Body of pancreas (tissue), 4 donors: ENCODE data around the gene MAD1L1. TPM values are rescaled to one million over a fixed set of nuclear protein-coding genes. Genes with fewer than 3 reads are reported as not detected.

Experiments
- ATAC-seq: fragments of 150-250 bp; one replicate; pipeline ENCODE4 v1.9.1; 2016
- DNase-seq, 4 donors: peaks; one replicate each; pipeline ENCODE4 v3.0.0-alpha.2; 2019
- H3K27ac ChIP-seq, 4 donors: fragments of 200-600 bp; sonication (generic); 1 replicate in 3 of 4; 2 replicates in 1 of 4; pipeline versions ENCODE4 v1.5.1 to v1.6.1; 2016 to 2019; ENCODE audit warnings: mild to moderate bottlenecking in 1 of 4, mixed read lengths in 1 of 4, moderate library complexity in 1 of 4
- H3K27me3 ChIP-seq, 2 donors: fragments of 200-600 bp; sonication (generic); one replicate each; pipeline ENCODE4 v1.6.0; 2016; ENCODE audit warnings: mild to moderate bottlenecking in 1 of 2
- H3K36me3 ChIP-seq, 2 donors: fragments of 200-600 bp; sonication (generic); replicated peaks in 1 of 2; 2 replicates each; pipeline ENCODE4 v1.5.1; 2016; ENCODE audit warnings: low read depth in 2 of 2; ENCODE audit not compliant: insufficient read depth in 1 of 2
- H3K4me1 ChIP-seq: fragments of 200-600 bp; sonication (generic); one replicate; pipeline ENCODE4 v1.6.0; 2016
- H3K4me3 ChIP-seq, 2 donors: fragments of 200-600 bp; sonication (generic); 1 replicate in 1 of 2; 2 replicates in 1 of 2; pipeline ENCODE4 v1.5.1; 2016 to 2019
- H3K9me3 ChIP-seq, 3 donors: fragments of 200-600 bp; sonication (generic); 1 replicate in 2 of 3; 2 replicates in 1 of 3; pipeline ENCODE4 v1.5.1; 2016
- CTCF ChIP-seq, 7 experiments: fragments of 450-650 bp in 4 of 7; fragments of 200-600 bp in 3 of 7; sonication (generic) in 3 of 7; IDR thresholded peaks; one replicate each; pipeline ENCODE4 v1.5.1; 2016 to 2019; ENCODE audit warnings: antibody characterized with exemption in 7 of 7
- POLR2A ChIP-seq, 3 donors: fragments of 450-650 bp; IDR thresholded peaks; one replicate each; pipeline ENCODE4 v1.6.1; 2016; ENCODE audit warnings: antibody characterized with exemption in 3 of 3, mild to moderate bottlenecking in 2 of 3
- WGBS, 2 donors: methylation state at CpG; one replicate each; pipeline ENCODE4 v1.1.5; 2017; 5-methylcytosine and 5-hydroxymethylcytosine counted together
- intact Hi-C: fragments of 100-400 bp; cut with DNase I; formaldehyde crosslinking; loops from one replicate; pipeline ENCODE4 v1.15.1; 2023
- total RNA-seq, 2 donors: library from RNA; depleted of rRNA; stranded (reverse); fragments of >200 nt; gene quantifications; one replicate each; pipeline ENCODE4 v1.1.0, GENCODE V29; 2016

Gene MAD1L1
- total RNA-seq, 2 donors from 2014 or later, result 14.0 to 66.9 TPM

- no peak for DNase-seq
- H3K9me3 ChIP-seq, result no peaks in the 10 kb centered on the region
Measured at GRCh38 chr7:1889556-1890181, 343.1 kb downstream of the MAD1L1 start.

DNA sequence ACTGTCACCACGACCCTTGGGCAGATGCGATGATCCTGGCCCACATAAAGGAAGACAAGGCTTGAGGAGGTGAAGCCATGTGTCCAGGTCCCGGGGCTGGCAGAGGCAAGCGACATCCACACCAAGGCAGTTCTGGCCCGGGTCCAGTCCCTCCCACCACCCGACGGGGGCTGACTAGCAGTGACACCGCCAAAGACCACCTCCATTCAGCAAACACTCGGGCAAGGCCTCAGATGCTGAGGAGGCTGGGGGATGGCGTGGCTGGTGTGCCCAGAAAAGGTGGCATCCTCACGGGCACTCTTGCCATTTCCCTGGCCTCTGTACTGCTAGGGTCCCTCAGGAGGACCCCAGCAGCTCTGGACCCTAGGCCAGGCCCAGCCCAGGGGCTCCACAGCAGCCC is 343.7 kb downstream of the MAD1L1 start:
- Histone ChIP-seq H3K27ac (no peak overlapping the region), H3K4me3 (no peak overlapping the region), H3K4me1 (no peaks in the 10 kb centered on the region), H3K27me3 (no peaks in the 10 kb centered on the region), H3K36me3 (peaks cover 0 to 5% of the 10 kb centered on the region in 2 donors), H3K9me3 (no peaks in the 10 kb centered on the region)
- DNase-seq (no peak), ATAC-seq (no peak)
- intact Hi-C loops, result no loop called here
- TF ChIP-seq CTCF (IDR thresholded peaks at IDR 0.05) (no peak), POLR2A (IDR thresholded peaks at IDR 0.05) (no peak)
- WGBS, 2 donors, result 82 to 94% methylated on average over 6 to 11 of the region's 11 CpGs

More at GRCh38 chr7:1889556-1890181, 343.1 kb downstream of the MAD1L1 start:
- H3K27me3 ChIP-seq, result no peaks in the 10 kb centered on the region
- H3K4me1 ChIP-seq, result no peaks in the 10 kb centered on the region
- WGBS, 2 donors, result 90 to 98% methylated on average over 8 to 11 of the region's 12 CpGs
- H3K36me3 ChIP-seq, result peaks cover 0 to 5% of the 10 kb centered on the region in 2 donors
- intact Hi-C loops, result no loop called here
- H3K4me3 ChIP-seq, result no peak overlapping the region
- TF ChIP-seq POLR2A (IDR thresholded peaks at IDR 0.05) (no peak), CTCF (IDR thresholded peaks at IDR 0.05) (no peak)
- H3K27ac ChIP-seq, result no peak overlapping the region
- no peak for ATAC-seq

- no peak for ATAC-seq
- TF ChIP-seq POLR2A (IDR thresholded peaks at IDR 0.05), result no peak
- no peak for TF ChIP-seq CTCF (IDR thresholded peaks at IDR 0.05)
- Histone ChIP-seq H3K27me3 (no peaks in the 10 kb centered on the region), H3K4me1 (peaks cover under 1% of the 10 kb centered on the region), H3K27ac (no peak overlapping the region), H3K36me3 (peaks cover 0 to 5% of the 10 kb centered on the region in 2 donors), H3K4me3 (no peak overlapping the region), H3K9me3 (no peaks in the 10 kb centered on the region)
- intact Hi-C loops, result no loop called here
- WGBS, 2 donors, result 90 to 97% methylated on average over 7 to 12 of the region's 12 CpGs
- no peak for DNase-seq
Measured at GRCh38 chr7:1888425-1888824, 344.3 kb downstream of the MAD1L1 start.

- H3K36me3 ChIP-seq, result peaks cover 0 to 5% of the 10 kb centered on the region in 2 donors
- DNase-seq (no peak), ATAC-seq (no peak)
- peaks cover 6% of the 10 kb centered on the region for H3K4me1 ChIP-seq
- intact Hi-C loops, result no loop called here
- no peaks in the 10 kb centered on the region for H3K9me3 ChIP-seq
- H3K27me3 ChIP-seq, result no peaks in the 10 kb centered on the region
- no peak for TF ChIP-seq POLR2A (IDR thresholded peaks at IDR 0.05)
- TF ChIP-seq CTCF (IDR thresholded peaks at IDR 0.05), result no peak
- H3K27ac ChIP-seq, result no peak overlapping the region
- H3K4me3 ChIP-seq, result no peak overlapping the region
- WGBS, 2 donors, result 92 to 100% methylated on average over 4 to 10 of the region's 10 CpGs
Measured at GRCh38 chr7:1887251-1887650, 345.5 kb downstream of the MAD1L1 start.
